RWPE1 (cell line): ENCODE results near the gene DENND5B.

Experiments
- CTCF ChIA-PET: fragments of 350-600 bp; sonication (Branson Sonifier 250); formaldehyde crosslinking; extraction: SDS; loops from one replicate; lab custom pipeline; 2021; lab: Yijun Ruan, JAX
- POLR2A ChIA-PET: fragments of 400-600 bp; formaldehyde crosslinking; extraction: SDS; loops from one replicate; lab custom pipeline; 2020; ENCODE audit warnings: antibody characterized with exemption; ENCODE audit not compliant: low non-redundant PET; lab: Yijun Ruan, JAX
- DNase-seq: peaks from one replicate; pipeline ENCODE4 v3.0.0; 2012; ENCODE audit warnings: low spot score
- H3K27ac ChIP-seq: fragments of 450-650 bp; 2 replicates; pipeline ENCODE4 v1.5.1; 2017
- CTCF ChIP-seq: fragments of 450-650 bp; conservative IDR thresholded peaks from 2 replicates; pipeline ENCODE4 v1.5.1; 2017; ENCODE audit warnings: low read depth, mild to moderate bottlenecking

DENND5B gene

GRCh38 chr12:31629756-31630732 is 39.1 kb upstream of the DENND5B start:
- ChIA-PET CTCF (interaction anchor here (0.7 kb wide), 1 partner anchor 250 kb away, joined by 3 read pairs; no protein-coding TSS in a partner anchor), POLR2A (no interaction called here)
- DNase-seq = no peak
- H3K27ac ChIP-seq = no peak overlapping the region
- TF ChIP-seq CTCF = no peak

GRCh38 chr12:31627456-31628054 is 36.6 kb upstream of the DENND5B start:
- ChIA-PET POLR2A (no interaction called here), CTCF (no interaction called here)
- no peak overlapping the region for H3K27ac ChIP-seq
- TF ChIP-seq CTCF = no peak
- no peak for DNase-seq

GRCh38 chr12:31626270-31626995 is 35.5 kb upstream of the DENND5B start:
- CTCF ChIA-PET = no interaction called here
- no peak for DNase-seq
- no peak for TF ChIP-seq CTCF
- POLR2A ChIA-PET = no interaction called here
- H3K27ac ChIP-seq = no peak overlapping the region

- no peak overlapping the region for H3K27ac ChIP-seq
- ChIA-PET POLR2A (no interaction called here), CTCF (interaction anchor here (0.5 kb wide), 1 partner anchor 219 kb away, joined by 5 read pairs; no protein-coding TSS in a partner anchor)
- no peak for DNase-seq
- TF ChIP-seq CTCF = no peak
Measured at GRCh38 chr12:31622038-31622437, 31.1 kb upstream of the DENND5B start.

GRCh38 chr12:31620311-31620710 is 29.4 kb upstream of the DENND5B start:
- ChIA-PET POLR2A (no interaction called here), CTCF (no interaction called here)
- H3K27ac ChIP-seq = no peak overlapping the region
- DNase-seq = no peak
- TF ChIP-seq CTCF = no peak
